ENCODE data around the gene PNPLA7. TPM values are rescaled to one million over a fixed set of nuclear protein-coding genes. Genes with fewer than 3 reads are reported as not detected.

Gene PNPLA7
- total RNA-seq, 1 donor from 2014 or later: 7.2 TPM

DNA sequence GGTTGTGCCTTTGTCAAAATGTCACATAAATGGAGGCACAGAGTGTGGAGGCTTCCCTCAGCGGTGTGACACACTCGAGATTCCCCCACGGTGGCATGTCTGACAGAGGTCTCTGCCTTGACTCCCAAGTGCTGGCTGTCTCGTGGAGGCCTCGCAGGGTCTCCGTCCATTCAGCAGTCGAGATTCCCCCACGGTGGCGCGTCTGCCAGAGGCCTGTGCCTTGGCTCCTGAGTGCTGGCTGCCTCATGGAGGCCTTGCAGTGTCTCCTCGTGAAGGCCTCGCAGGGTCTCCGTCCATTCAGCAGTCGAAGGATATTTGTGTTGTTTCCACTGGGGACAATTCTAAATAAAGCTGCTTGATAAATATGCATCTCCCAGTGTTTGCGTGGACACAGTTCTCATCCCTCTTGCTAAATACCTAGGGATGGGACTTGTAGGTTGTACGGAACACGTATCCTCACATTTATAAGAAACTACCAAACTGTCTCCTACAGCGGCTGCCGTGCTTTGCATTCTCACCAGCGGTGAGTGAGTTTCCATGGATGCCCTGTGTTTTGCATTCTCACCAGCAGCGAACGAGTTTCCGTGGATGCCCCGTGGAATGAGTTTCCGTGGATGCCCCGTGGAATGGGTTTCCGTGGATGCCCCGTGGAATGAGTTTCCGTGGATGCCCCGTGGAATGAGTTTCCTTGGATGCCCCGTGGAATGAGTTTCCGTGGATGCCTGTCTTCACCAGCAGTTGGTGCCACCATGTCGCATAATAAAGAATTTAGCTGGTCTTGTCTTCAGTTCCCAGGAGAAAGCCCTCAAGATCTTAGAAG is 25.8 kb downstream of the PNPLA7 start:
- peaks cover 5% of the 10 kb centered on the region for H3K4me1 Mint-ChIP-seq (ENCODE audit: unreplicated experiment)
- no peaks in the 10 kb centered on the region for H3K36me3 Mint-ChIP-seq (ENCODE audit: unreplicated experiment)
- no peaks in the 10 kb centered on the region for H3K9me3 Mint-ChIP-seq (ENCODE audit: unreplicated experiment)
- TF ChIP-seq, protein P1, sequence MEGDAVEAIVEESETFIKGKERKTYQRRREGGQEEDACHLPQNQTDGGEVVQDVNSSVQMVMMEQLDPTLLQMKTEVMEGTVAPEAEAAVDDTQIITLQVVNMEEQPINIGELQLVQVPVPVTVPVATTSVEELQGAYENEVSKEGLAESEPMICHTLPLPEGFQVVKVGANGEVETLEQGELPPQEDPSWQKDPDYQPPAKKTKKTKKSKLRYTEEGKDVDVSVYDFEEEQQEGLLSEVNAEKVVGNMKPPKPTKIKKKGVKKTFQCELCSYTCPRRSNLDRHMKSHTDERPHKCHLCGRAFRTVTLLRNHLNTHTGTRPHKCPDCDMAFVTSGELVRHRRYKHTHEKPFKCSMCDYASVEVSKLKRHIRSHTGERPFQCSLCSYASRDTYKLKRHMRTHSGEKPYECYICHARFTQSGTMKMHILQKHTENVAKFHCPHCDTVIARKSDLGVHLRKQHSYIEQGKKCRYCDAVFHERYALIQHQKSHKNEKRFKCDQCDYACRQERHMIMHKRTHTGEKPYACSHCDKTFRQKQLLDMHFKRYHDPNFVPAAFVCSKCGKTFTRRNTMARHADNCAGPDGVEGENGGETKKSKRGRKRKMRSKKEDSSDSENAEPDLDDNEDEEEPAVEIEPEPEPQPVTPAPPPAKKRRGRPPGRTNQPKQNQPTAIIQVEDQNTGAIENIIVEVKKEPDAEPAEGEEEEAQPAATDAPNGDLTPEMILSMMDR (IDR thresholded peaks at IDR 0.05): no peak
- H3K27ac Mint-ChIP-seq (ENCODE audit: unreplicated experiment): no peak overlapping the region
- no peak for DNase-seq (ENCODE audit: extremely low spot score, unreplicated experiment)
- no peak overlapping the region for H3K4me3 Mint-ChIP-seq (ENCODE audit: unreplicated experiment)
- H3K27me3 Mint-ChIP-seq (ENCODE audit: unreplicated experiment): peaks cover 9% of the 10 kb centered on the region

DNA sequence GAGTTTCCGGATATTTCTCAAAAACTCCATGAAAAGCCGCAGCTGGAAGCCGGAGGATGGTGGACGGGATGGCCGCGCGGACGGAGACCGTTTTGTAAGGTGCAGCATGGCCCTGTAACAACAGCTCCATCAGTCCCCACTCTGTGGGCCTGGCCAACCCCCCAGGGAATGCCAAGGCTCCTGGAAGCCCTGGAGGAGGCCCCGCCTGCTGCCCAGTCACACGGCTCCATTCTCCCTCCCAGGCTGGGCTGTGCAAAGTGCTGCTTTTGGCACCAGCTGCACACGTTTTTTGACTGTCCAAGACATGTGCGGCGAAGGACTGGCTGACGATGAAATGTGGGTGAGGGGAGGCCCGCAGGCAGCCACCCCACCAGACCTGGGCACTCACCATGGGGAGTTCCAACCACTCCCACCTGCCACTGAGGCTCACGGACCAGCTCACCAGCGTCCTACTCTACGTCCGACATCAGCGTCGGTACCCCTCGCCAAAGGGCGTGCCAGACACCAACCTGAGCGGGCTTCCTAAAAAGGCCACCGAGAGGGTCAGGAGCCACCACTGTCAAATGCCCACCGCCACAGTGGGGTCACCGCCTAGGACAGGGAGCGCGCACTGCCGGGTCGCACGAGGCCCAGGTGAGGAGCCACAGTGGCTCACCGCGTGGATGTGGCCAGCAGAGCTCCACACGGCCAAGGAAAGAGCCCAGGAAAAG is 27.3 kb downstream of the PNPLA7 start:
- DNase-seq (ENCODE audit: extremely low spot score, unreplicated experiment): no peak
- H3K9me3 Mint-ChIP-seq (ENCODE audit: unreplicated experiment): no peaks in the 10 kb centered on the region
- peaks cover 5% of the 10 kb centered on the region for H3K4me1 Mint-ChIP-seq (ENCODE audit: unreplicated experiment)
- TF ChIP-seq, protein P1 (IDR thresholded peaks at IDR 0.05): no peak
- no peak overlapping the region for H3K27ac Mint-ChIP-seq (ENCODE audit: unreplicated experiment)
- no peak overlapping the region for H3K4me3 Mint-ChIP-seq (ENCODE audit: unreplicated experiment)
- H3K27me3 Mint-ChIP-seq (ENCODE audit: unreplicated experiment): peaks cover 4% of the 10 kb centered on the region
- no peaks in the 10 kb centered on the region for H3K36me3 Mint-ChIP-seq (ENCODE audit: unreplicated experiment)

DNA sequence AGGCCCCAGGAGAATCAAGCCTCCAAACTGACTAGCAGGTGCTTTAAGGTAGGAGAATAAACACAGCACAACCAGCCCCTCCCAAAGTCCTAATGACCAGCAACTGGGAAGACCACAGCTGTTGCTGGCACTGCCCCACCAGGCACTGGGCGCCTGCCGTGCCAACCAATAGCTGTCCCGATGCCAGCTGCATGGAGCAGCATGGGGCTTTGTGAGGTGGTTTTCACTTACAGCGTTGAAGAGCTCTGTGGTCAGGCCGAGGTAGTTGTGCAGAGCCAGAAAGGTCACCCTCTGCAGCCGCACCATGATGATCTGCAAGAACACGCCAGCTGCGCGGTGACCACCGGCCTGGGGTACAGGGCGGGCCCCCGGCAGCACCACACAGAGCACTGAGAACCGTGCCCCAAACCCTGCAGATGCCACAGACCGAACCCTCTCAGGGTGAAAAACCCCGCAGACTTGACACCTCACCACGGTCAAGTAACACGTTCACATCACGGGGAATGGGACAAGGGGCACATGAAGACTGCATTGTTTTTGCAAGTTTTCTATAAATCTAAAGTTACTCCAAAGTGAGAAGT is 28.7 kb downstream of the PNPLA7 start:
- Mint-ChIP-seq H3K27me3 (ENCODE audit: unreplicated experiment) (no peaks in the 10 kb centered on the region), H3K27ac (ENCODE audit: unreplicated experiment) (no peak overlapping the region), H3K36me3 (ENCODE audit: unreplicated experiment) (no peaks in the 10 kb centered on the region), H3K4me3 (ENCODE audit: unreplicated experiment) (no peak overlapping the region), H3K9me3 (ENCODE audit: unreplicated experiment) (no peaks in the 10 kb centered on the region), H3K4me1 (ENCODE audit: unreplicated experiment) (peaks cover 5% of the 10 kb centered on the region)
- DNase-seq (ENCODE audit: extremely low spot score, unreplicated experiment): no peak
- TF ChIP-seq, protein P1 (IDR thresholded peaks at IDR 0.05): no peak

DNA sequence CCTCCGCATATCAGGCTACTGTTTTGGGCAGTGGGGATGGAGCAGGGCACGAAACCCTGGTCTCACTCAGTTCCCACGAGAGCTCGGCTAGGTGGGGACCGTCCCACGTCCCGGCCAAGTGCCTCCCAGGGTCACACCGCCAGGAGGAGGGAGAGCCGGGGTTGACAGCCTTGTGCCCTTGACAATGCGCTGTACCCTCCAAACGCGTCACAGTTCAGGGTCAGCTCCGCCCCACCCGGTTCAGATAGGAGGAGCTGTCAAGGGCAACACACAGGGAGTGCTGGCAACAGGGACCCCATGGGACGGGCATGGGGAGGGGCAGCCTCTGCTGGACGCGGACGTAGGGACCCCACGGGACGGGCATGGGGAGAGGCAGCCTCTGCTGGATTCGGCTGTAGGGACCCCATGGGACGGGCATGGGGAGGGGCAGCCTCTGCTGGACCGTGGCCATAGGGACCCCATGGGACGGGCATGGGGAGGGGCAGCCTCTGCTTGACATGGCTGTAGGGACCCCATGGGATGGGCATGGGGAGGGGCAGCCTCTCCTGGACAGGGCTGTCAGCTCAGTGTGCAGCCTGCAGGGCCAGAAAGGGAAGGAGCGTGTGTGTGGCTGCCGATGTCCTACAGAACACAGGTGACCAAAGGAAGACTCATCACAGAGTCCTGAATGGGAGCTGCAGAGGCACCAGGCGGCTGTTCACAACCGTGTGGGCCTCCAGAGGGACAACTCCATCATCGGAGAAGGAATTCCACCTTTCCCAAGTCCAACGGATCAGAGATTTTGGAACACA is 29.4 kb downstream of the PNPLA7 start:
- TF ChIP-seq, protein P1 (IDR thresholded peaks at IDR 0.05): no peak
- no peak for DNase-seq (ENCODE audit: extremely low spot score, unreplicated experiment)
- peaks cover 5% of the 10 kb centered on the region for H3K4me1 Mint-ChIP-seq (ENCODE audit: unreplicated experiment)
- H3K9me3 Mint-ChIP-seq (ENCODE audit: unreplicated experiment): no peaks in the 10 kb centered on the region
- no peak overlapping the region for H3K27ac Mint-ChIP-seq (ENCODE audit: unreplicated experiment)
- H3K4me3 Mint-ChIP-seq (ENCODE audit: unreplicated experiment): no peak overlapping the region
- no peaks in the 10 kb centered on the region for H3K36me3 Mint-ChIP-seq (ENCODE audit: unreplicated experiment)
- H3K27me3 Mint-ChIP-seq (ENCODE audit: unreplicated experiment): no peaks in the 10 kb centered on the region
